H1 (cell line): ENCODE measurements around the gene MMP24OS. TPM values are rescaled to one million over a fixed set of nuclear protein-coding genes. Genes with fewer than 3 reads are reported as not detected.

Experiments used
- CBX5 ChIP-seq: fragments of 300-800, 300-1000 bp; sonication (generic); IDR thresholded peaks from 2 replicates; pipeline ENCODE4 v1.7.1; 2016; ENCODE audit warnings: antibody characterized with exemption, low read length, low read depth
- CEBPB ChIP-seq: IDR thresholded peaks from 2 replicates; pipeline ENCODE4 v1.6.1; 2012; ENCODE audit warnings: low read depth, low read length
- CHD7 ChIP-seq: fragments of 300-600 bp; sonication (generic); IDR thresholded peaks from 2 replicates; pipeline ENCODE4 v1.7.1; 2012; ENCODE audit warnings: low read length, moderate library complexity, mild to moderate bottlenecking, inconsistent platforms; ENCODE audit not compliant: insufficient replicate concordance
- JUN ChIP-seq: IDR thresholded peaks from 2 replicates; pipeline ENCODE4 v1.6.1; 2011; ENCODE audit warnings: low read depth, mild to moderate bottlenecking, improper control_type of control experiment, low read length
- POLR2AphosphoS5 ChIP-seq: IDR thresholded peaks from 2 replicates; pipeline ENCODE4 v1.6.1; 2011; ENCODE audit warnings: low read depth, low read length
- SAP30 ChIP-seq: fragments of 300-600 bp; sonication (generic); IDR thresholded peaks from 2 replicates; pipeline ENCODE4 v1.7.1; 2012; ENCODE audit warnings: low read length, moderate library complexity, mild to moderate bottlenecking, inconsistent platforms; ENCODE audit not compliant: insufficient read depth, insufficient replicate concordance
- SP2 ChIP-seq: IDR thresholded peaks from 2 replicates; pipeline ENCODE4 v1.6.1; 2012; ENCODE audit warnings: mild to moderate bottlenecking, low read length, inconsistent platforms
- TAF1 ChIP-seq: IDR thresholded peaks from 2 replicates; pipeline ENCODE4 v1.6.1; 2011; ENCODE audit warnings: mild to moderate bottlenecking, low read depth, low read length
- polyA plus RNA-seq, 7 experiments: library from polyadenylated mRNA; depleted of rRNA in 3 of 7; stranded (reverse) in 5 of 7; unstranded in 2 of 7; fragments of >200 nt in 5 of 7; fragments of 200-250 nt in 2 of 7; gene quantifications; 1 replicate in 5 of 7; 2 replicates in 1 of 7; 4 replicates in 1 of 7; pipeline versions ENCODE4 v1.2.1 to v1.2.3, GENCODE V29; 2011 to 2013; ENCODE audit warnings: missing spikeins in 2 of 7, mixed read lengths in 2 of 7
- total RNA-seq: library from RNA; stranded (reverse); fragmentation: NEBNext Ultra II Directional; extraction: Animal tissue kit (Norgen Biotek cat#: 25700); gene quantifications from 2 replicates; pipeline ENCODE4 v1.2.1, GENCODE V29; 2021
- TF ChIP-seq, protein P1 (sequence below): IDR thresholded peaks from 2 replicates; pipeline ENCODE4 v1.6.1; 2011; ENCODE audit warnings: low read length, improper control_type of control experiment

Gene MMP24OS
- total and polyA plus RNA-seq, 2 of the 8 experiments (the other 6 are each of a cell fraction or from before 2014, with no cell fraction given) = 19.0 to 21.3 TPM

- TF ChIP-seq, protein P1, sequence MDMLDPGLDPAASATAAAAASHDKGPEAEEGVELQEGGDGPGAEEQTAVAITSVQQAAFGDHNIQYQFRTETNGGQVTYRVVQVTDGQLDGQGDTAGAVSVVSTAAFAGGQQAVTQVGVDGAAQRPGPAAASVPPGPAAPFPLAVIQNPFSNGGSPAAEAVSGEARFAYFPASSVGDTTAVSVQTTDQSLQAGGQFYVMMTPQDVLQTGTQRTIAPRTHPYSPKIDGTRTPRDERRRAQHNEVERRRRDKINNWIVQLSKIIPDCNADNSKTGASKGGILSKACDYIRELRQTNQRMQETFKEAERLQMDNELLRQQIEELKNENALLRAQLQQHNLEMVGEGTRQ = no peak
- TF ChIP-seq CHD7 (no peak), JUN (no peak), SP2 (no peak), TAF1 (no peak), CBX5 (no peak), CEBPB (no peak), POLR2AphosphoS5 (no peak), SAP30 (no peak)
Observed at GRCh38 chr20:35288325-35289060, 10.6 kb upstream of the MMP24OS start (continued).
